GDM1 (cell line): ENCODE measurements around the gene ODAD3.
"Not testable (repeated sequence)": the region's sequence is repeated elsewhere in the genome, so short reads cannot be mapped to it uniquely, and the experiment has no call there.

ENCODE experiments used
- DNase-seq: peaks from one replicate; lab custom pipeline; 2025; lab: John Stamatoyannopoulos, UW

Gene ODAD3

GRCh38 chr19:11437955-11438354, 3.0 kb upstream of the ODAD3 start:
- no peak for DNase-seq

- DNase-seq, result no peak
Measured at GRCh38 chr19:11435833-11436313, 952 bp upstream of the ODAD3 start.

- no peak for DNase-seq
Measured at GRCh38 chr19:11434703-11435056, 241 bp downstream of the ODAD3 start.

GRCh38 chr19:11433526-11433925, 1.4 kb downstream of the ODAD3 start:
- not testable (repeated sequence) for DNase-seq

- DNase-seq, result no peak
Measured at GRCh38 chr19:11426656-11427055, 8.3 kb downstream of the ODAD3 start.

GRCh38 chr19:11425719-11426457, 9.0 kb downstream of the ODAD3 start:
- DNase-seq, result no peak

- no peak for DNase-seq
Measured at GRCh38 chr19:11423791-11424181, 11.1 kb downstream of the ODAD3 start.

- no peak for DNase-seq
Measured at GRCh38 chr19:11423164-11423790, 11.6 kb downstream of the ODAD3 start.

GRCh38 chr19:11422163-11423065, 12.5 kb downstream of the ODAD3 start:
- no peak for DNase-seq

GRCh38 chr19:11421371-11422098, 13.4 kb downstream of the ODAD3 start:
- no peak for DNase-seq

GRCh38 chr19:11420429-11421370, 14.2 kb downstream of the ODAD3 start:
- DNase-seq, result no peak

GRCh38 chr19:11418549-11419506, 16.1 kb downstream of the ODAD3 start, which contains the start of gene RGL3:
RGL3 (minus strand) TSS chr19:11419314; CDS start chr19:11419278, 36 bp downstream.
- no peak for DNase-seq

GRCh38 chr19:11418094-11418548, 16.8 kb downstream of the ODAD3 start:
- DNase-seq, result no peak

GRCh38 chr19:11416346-11417052, 18.4 kb downstream of the ODAD3 start:
- DNase-seq, result no peak

GRCh38 chr19:11414544-11414943, 20.4 kb downstream of the ODAD3 start:
- no peak for DNase-seq

- no peak for DNase-seq
Measured at GRCh38 chr19:11410682-11411081, 24.2 kb downstream of the ODAD3 start.

- no peak for DNase-seq
Measured at GRCh38 chr19:11408591-11408990, 26.3 kb downstream of the ODAD3 start.

GRCh38 chr19:11406703-11407236, 28.2 kb downstream of the ODAD3 start:
- not testable (repeated sequence) for DNase-seq
